PC-9 (cell line): ENCODE data around the gene AFAP1L2. TPM values are rescaled to one million over a fixed set of nuclear protein-coding genes. Genes with fewer than 3 reads are reported as not detected.

Source experiments
- BruUV-seq: library from RNA; stranded (reverse); fragments of 400-500 nt; replicated peaks from 2 replicates; lab custom pipeline; 2021; lab: Mats Ljungman, UMichigan
- CTCF ChIA-PET: fragments of 300-600 bp; sonication (Branson Sonifier 250); formaldehyde crosslinking; loops from one replicate; lab custom pipeline; 2022; ENCODE audit warnings: antibody characterized with exemption; lab: Charles Lee
- POLR2A ChIA-PET: fragments of 300-600 bp; sonication (Branson Sonifier 250); formaldehyde crosslinking; loops from one replicate; lab custom pipeline; 2022; ENCODE audit warnings: antibody characterized with exemption; ENCODE audit not compliant: unreplicated experiment; lab: Charles Lee
- DNase-seq, 2 experiments: peaks; one replicate each; pipeline versions ENCODE4 v3.0.0 to v3.0.0-alpha.2; 2015 to 2022; ENCODE audit warnings: mixed read lengths in 1 of 2
- H2AFZ ChIP-seq: fragments of 200-600 bp; sonication (generic); 2 replicates; pipeline ENCODE4 v1.8.1; 2017; ENCODE audit warnings: antibody characterized with exemption
- H3F3A ChIP-seq: fragments of 200-600 bp; sonication (generic); 2 replicates; pipeline ENCODE4 v1.8.1; 2017; ENCODE audit warnings: antibody characterized with exemption, mild to moderate bottlenecking, low read depth; ENCODE audit not compliant: insufficient read depth
- H3K27ac ChIP-seq: fragments of 200-600 bp; sonication (generic); 2 replicates; pipeline ENCODE4 v1.6.1; 2016; ENCODE audit warnings: mixed run types
- H3K27me3 ChIP-seq: fragments of 200-600 bp; sonication (generic); 2 replicates; pipeline ENCODE4 v1.6.1; 2016; ENCODE audit warnings: low read depth, mixed run types; ENCODE audit not compliant: insufficient read depth
- H3K36me3 ChIP-seq: fragments of 200-600 bp; sonication (generic); 2 replicates; pipeline ENCODE4 v1.6.1; 2016; ENCODE audit warnings: low read depth, mixed run types
- H3K4me1 ChIP-seq: fragments of 200-600 bp; sonication (generic); replicated peaks from 2 replicates; pipeline ENCODE4 v1.6.1; 2016; ENCODE audit warnings: mixed run types; ENCODE audit not compliant: insufficient read depth
- H3K4me2 ChIP-seq: fragments of 200-600 bp; sonication (generic); 2 replicates; pipeline ENCODE4 v1.6.1; 2017; ENCODE audit warnings: mixed run types
- H3K4me3 ChIP-seq: fragments of 200-600 bp; sonication (generic); 2 replicates; pipeline ENCODE4 v1.6.1; 2016; ENCODE audit warnings: mixed run types
- H3K79me2 ChIP-seq: fragments of 200-600 bp; sonication (generic); 2 replicates; pipeline ENCODE4 v1.6.1; 2017; ENCODE audit warnings: low read depth, mixed run types
- H3K9me2 ChIP-seq: fragments of 200-600 bp; sonication (generic); 2 replicates; pipeline ENCODE4 v1.8.1; 2017; ENCODE audit warnings: mild to moderate bottlenecking; ENCODE audit not compliant: insufficient read depth
- H3K9me3 ChIP-seq: fragments of 200-600 bp; sonication (generic); 2 replicates; pipeline ENCODE4 v1.8.1; 2016; ENCODE audit warnings: low read depth; ENCODE audit not compliant: insufficient read depth
- H4K20me1 ChIP-seq: fragments of 200-600 bp; sonication (generic); 2 replicates; pipeline ENCODE4 v1.8.1; 2017; ENCODE audit not compliant: insufficient read depth
- EZH2 ChIP-seq: fragments of 200-600 bp; sonication (generic); IDR thresholded peaks from 2 replicates; pipeline ENCODE4 v1.8.0; 2017; ENCODE audit warnings: antibody characterized with exemption, low read depth
- intact Hi-C: fragments of 100-400 bp; cut with micrococcal nuclease; formaldehyde crosslinking; loops from one replicate; pipeline ENCODE4 v1.10.0; 2022; ENCODE audit not compliant: unreplicated experiment
- total RNA-seq: library from RNA; stranded (reverse); gene quantifications from 2 replicates; pipeline ENCODE4 v1.2.3, GENCODE V29; 2021
- TF ChIP-seq, protein P1 (sequence below): fragments of 200-600 bp; sonication (generic); conservative IDR thresholded peaks from 2 replicates; pipeline ENCODE4 v1.6.1; 2017; ENCODE audit warnings: mixed run types, antibody characterized with exemption, mild to moderate bottlenecking, moderate library complexity

AFAP1L2 gene
- total RNA-seq, 1 experiment from 2014 or later: 35.4 TPM

DNA sequence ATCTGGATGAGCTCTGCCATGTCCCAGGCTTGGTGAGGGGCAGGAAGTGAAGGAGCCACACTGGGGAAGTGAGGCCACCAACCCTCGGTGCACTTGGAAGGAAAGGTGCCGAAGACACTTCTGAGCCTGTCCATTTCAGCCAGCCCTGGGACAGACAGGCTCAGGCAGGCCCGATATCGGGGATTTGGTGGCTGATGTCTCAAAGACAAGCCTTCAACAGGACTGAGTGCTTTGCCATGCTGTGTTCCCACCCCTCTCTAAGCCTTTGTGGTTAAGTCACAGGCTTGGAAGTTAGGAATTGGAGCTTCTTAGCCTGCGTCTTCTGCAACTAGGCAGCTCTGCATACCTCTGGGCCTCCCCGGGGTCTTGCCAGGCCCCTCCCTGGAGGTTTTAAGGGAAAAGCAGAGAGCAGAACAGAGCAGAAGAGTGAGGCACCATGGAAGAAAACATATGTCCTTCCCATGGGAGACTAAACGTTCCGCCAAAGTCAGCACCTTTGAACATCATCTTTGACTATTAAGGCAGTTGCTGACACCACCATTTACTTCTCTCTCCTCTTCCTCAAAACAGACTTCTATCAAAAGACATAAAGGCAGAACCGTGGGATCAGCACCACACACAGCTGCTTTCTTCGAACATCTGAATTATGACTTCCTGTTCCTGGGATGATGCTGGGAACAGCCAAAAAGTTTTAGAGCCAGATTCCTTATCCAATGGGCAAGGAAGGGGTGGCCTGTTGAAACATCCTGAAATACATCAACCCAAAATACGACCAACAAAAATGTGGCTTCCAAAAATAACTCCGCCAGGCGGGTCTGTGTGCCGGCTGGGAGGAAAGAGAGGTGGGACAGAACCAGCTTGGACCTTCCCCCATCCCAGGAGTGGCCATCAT, 71.8 kb downstream of the AFAP1L2 start:
- ChIA-PET POLR2A (no interaction called here), CTCF (no interaction called here)
- no peak for TF ChIP-seq EZH2
- TF ChIP-seq, protein P1, sequence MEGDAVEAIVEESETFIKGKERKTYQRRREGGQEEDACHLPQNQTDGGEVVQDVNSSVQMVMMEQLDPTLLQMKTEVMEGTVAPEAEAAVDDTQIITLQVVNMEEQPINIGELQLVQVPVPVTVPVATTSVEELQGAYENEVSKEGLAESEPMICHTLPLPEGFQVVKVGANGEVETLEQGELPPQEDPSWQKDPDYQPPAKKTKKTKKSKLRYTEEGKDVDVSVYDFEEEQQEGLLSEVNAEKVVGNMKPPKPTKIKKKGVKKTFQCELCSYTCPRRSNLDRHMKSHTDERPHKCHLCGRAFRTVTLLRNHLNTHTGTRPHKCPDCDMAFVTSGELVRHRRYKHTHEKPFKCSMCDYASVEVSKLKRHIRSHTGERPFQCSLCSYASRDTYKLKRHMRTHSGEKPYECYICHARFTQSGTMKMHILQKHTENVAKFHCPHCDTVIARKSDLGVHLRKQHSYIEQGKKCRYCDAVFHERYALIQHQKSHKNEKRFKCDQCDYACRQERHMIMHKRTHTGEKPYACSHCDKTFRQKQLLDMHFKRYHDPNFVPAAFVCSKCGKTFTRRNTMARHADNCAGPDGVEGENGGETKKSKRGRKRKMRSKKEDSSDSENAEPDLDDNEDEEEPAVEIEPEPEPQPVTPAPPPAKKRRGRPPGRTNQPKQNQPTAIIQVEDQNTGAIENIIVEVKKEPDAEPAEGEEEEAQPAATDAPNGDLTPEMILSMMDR: no peak
- no peaks in the 10 kb centered on the region for H4K20me1 ChIP-seq
- no TSS peak for BruUV-seq
- no peak overlapping the region for H2AFZ ChIP-seq
- no peaks in the 10 kb centered on the region for H3K9me3 ChIP-seq
- no peaks in the 10 kb centered on the region for H3K4me1 ChIP-seq
- no peak overlapping the region for H3K4me2 ChIP-seq
- H3K27ac ChIP-seq: no peak overlapping the region
- no peaks in the 10 kb centered on the region for H3F3A ChIP-seq
- no peak overlapping the region for H3K4me3 ChIP-seq
- intact Hi-C loops: no loop called here
- H3K9me2 ChIP-seq: no peaks in the 10 kb centered on the region
- H3K27me3 ChIP-seq: no peaks in the 10 kb centered on the region
- no peaks in the 10 kb centered on the region for H3K79me2 ChIP-seq
- DNase-seq: no peak
- no peaks in the 10 kb centered on the region for H3K36me3 ChIP-seq

DNA sequence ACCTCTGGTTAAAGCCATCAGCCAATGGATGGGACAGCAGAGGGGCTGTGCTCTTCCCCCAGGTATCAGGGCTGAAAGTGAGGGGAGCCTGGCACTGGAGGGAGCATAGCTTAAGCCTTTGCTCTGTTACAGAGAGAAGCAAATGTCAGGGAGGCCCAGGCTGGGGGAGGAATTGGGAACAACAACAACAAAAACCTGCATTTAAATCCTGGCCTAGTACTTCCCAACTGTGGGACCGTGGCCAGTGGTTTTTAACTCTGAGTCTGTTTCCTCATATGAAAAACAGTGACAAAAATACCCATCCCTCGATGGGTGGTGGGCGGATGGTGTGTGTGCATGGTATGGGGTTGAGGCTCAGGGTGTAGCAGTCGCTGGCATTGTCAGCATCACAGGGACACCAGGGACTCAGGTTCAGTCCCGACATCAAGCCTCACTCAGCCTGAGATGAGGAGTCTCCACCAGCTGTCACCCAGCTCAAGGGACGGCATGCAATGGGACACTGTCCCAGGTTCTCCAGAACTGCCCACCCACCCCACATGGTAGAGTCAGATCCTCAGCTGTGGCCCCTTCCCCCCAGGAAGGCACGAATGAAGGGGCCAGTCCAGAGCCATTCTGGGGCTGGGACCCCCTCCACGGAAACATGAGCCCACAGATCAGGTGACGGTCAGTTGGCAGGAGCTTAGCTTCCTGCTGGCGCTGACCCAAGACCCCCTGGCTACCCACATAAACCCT, 74.5 kb downstream of the AFAP1L2 start:
- Histone ChIP-seq H3K27ac (no peak overlapping the region), H3K36me3 (no peaks in the 10 kb centered on the region), H3K27me3 (no peaks in the 10 kb centered on the region)

DNA sequence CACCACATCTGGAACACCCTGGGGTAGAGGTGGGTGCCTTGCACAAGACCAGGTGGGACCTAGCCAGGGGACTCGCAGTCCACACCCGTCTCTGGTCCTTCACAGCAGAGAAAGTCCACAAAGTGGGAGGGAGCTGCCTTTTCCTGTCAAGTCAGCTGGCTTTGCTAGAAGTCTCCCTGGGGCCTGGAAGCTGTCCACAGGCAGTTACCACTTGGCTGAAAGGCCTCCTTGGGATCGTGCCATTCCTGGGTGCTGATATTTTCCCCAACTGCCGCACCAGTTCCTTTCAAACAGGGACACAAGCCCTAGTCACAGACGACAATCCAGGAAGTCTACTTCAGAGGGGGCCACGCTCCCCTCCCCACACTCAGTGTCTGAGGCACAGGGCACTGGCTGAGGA, 75.4 kb downstream of the AFAP1L2 start:
- Histone ChIP-seq H3K4me3 (no peak overlapping the region), H3K27ac (no peak overlapping the region), H3K4me1 (no peaks in the 10 kb centered on the region), H3K9me2 (no peaks in the 10 kb centered on the region), H3K9me3 (no peaks in the 10 kb centered on the region), H3K4me2 (no peak overlapping the region), H3K27me3 (no peaks in the 10 kb centered on the region), H3K79me2 (no peaks in the 10 kb centered on the region), H3K36me3 (no peaks in the 10 kb centered on the region), H3F3A (no peaks in the 10 kb centered on the region), H2AFZ (no peak overlapping the region), H4K20me1 (no peaks in the 10 kb centered on the region)
- POLR2A ChIA-PET: no interaction called here
- no TSS peak for BruUV-seq
- intact Hi-C loops: no loop called here
- TF ChIP-seq, protein P1: no peak
- no peak for TF ChIP-seq EZH2
- DNase-seq: no peak
- CTCF ChIA-PET: no interaction called here

More for the DNA sequence above, 74.5 kb downstream of the AFAP1L2 start:
- Histone ChIP-seq H3K9me2 (no peaks in the 10 kb centered on the region), H3F3A (no peaks in the 10 kb centered on the region), H3K4me3 (no peak overlapping the region), H3K4me1 (no peaks in the 10 kb centered on the region), H4K20me1 (no peaks in the 10 kb centered on the region), H3K9me3 (no peaks in the 10 kb centered on the region), H3K4me2 (no peak overlapping the region), H2AFZ (no peak overlapping the region), H3K79me2 (no peaks in the 10 kb centered on the region)
- no peak for TF ChIP-seq EZH2
- TF ChIP-seq, protein P1: no peak
- DNase-seq: no peak
- ChIA-PET CTCF (no interaction called here), POLR2A (no interaction called here)
- BruUV-seq: no TSS peak
- intact Hi-C loops: no loop called here
